A549 treated with CORT108297 at 1 μM for 4 hours (cell line): ENCODE measurements around the gene PSME3IP1. TPM values are rescaled to one million over a fixed set of nuclear protein-coding genes. Genes with fewer than 3 reads are reported as not detected.

Experiments
- total RNA-seq: library from RNA; stranded (reverse); fragments of 200-300 nt; extraction: Qiagen RNA extraction; gene quantifications from 5 replicates; pipeline ENCODE4 v1.2.3, GENCODE V29; 2022

Gene PSME3IP1
- 87.8 to 119 TPM (median 90.6 TPM) in 5 replicates for total RNA-seq

GRCh38 chr16:57185945-57186871 is at the start of gene PSME3IP1, which contains the start of gene RSPRY1:
Gene PSME3IP1, minus strand, starts transcription at chr16:57186039. Its CDS starts 12,185 bp downstream, at chr16:57173854.
Gene RSPRY1, plus strand, starts transcription at chr16:57186329. Its CDS starts 18,330 bp downstream, at chr16:57204659.

Other genes starting within 250 kb of the PSME3IP1 start
- 0.05 TPM in 1 of 5 replicates, not detected in the others for gene CETP, start 224.1 kb downstream of the PSME3IP1 start, total RNA-seq
- 2.6 to 4.5 TPM (median 3.7 TPM) in 5 replicates for gene NLRC5, start 196.5 kb downstream of the PSME3IP1 start, total RNA-seq
- 38.0 to 52.0 TPM (median 47.1 TPM) in 5 replicates for gene CPNE2, start 93.5 kb downstream of the PSME3IP1 start, total RNA-seq
- gene RSPRY1, start 290 bp upstream of the PSME3IP1 start, total RNA-seq, result 23.3 to 31.9 TPM (median 26.2 TPM) in 5 replicates
- 69.4 to 80.2 TPM (median 74.9 TPM) in 5 replicates for gene ARL2BP, start 59.2 kb upstream of the PSME3IP1 start, total RNA-seq
- gene PLLP, start 98.6 kb upstream of the PSME3IP1 start, total RNA-seq, result 1.2 to 1.8 TPM (median 1.6 TPM) in 5 replicates
- gene CCL22, start 172.7 kb upstream of the PSME3IP1 start, total RNA-seq, result 0.02 to 0.07 TPM (median 0.05 TPM) in 4 of 5 replicates, not detected in the other
- gene CX3CL1, start 186.5 kb upstream of the PSME3IP1 start, total RNA-seq, result 0.03 to 0.17 TPM (median 0.07 TPM) in 5 replicates
- not detected in 5 replicates for gene CCL17, start 218.7 kb upstream of the PSME3IP1 start, total RNA-seq